Suprapubic skin (tissue), 4 donors: ENCODE results near the gene OR10A3.

Experiments
- CTCF ChIP-seq, 2 donors: fragments of 200-600 bp in 1 of 2; fragments of 450-650 bp in 1 of 2; sonication (generic) in 1 of 2; IDR thresholded peaks; one replicate each; pipeline ENCODE4 v1.5.1; 2016 to 2019; ENCODE audit warnings: antibody characterized with exemption in 2 of 2, mild to moderate bottlenecking in 1 of 2, moderate library complexity in 1 of 2
- POLR2A ChIP-seq, 2 donors: fragments of 450-650 bp; IDR thresholded peaks; one replicate each; pipeline ENCODE4 v1.6.1; 2017; ENCODE audit warnings: antibody characterized with exemption in 2 of 2, mild to moderate bottlenecking in 2 of 2, moderate library complexity in 2 of 2
- POLR2AphosphoS5 ChIP-seq, 3 donors: sonication (generic); formaldehyde crosslinking; IDR thresholded peaks; one replicate each; pipeline ENCODE4 v1.6.1; 2017; ENCODE audit warnings: antibody characterized with exemption in 3 of 3

GRCh38 chr11:7909585-7910285 lies 31.8 kb downstream of the OR10A3 start:
- TF ChIP-seq CTCF (IDR thresholded peaks at IDR 0.05): no peak
- TF ChIP-seq POLR2A (IDR thresholded peaks at IDR 0.05): no peak
- TF ChIP-seq POLR2AphosphoS5 (IDR thresholded peaks at IDR 0.05): no peak
